Mesenteric fat pad (tissue), 1 donor: ENCODE data around the gene SIX3. TPM values are rescaled to one million over a fixed set of nuclear protein-coding genes. Genes with fewer than 3 reads are reported as not detected.

Source experiments
- DNase-seq: peaks from one replicate; pipeline ENCODE4 v3.0.0-alpha.2; 2020; ENCODE audit warnings: low spot score
- total RNA-seq: library from RNA; stranded (reverse); fragmentation: NEBNext Ultra II Directional; extraction: Animal tissue kit (Norgen Biotek cat#: 25700); gene quantifications from one replicate; pipeline ENCODE4 v1.2.1, GENCODE V29; 2021
- donor health status: DM: yes; HTN: yes; CAD: no.

The SIX3 gene
- total RNA-seq, 1 donor from 2014 or later, result not detected

DNA sequence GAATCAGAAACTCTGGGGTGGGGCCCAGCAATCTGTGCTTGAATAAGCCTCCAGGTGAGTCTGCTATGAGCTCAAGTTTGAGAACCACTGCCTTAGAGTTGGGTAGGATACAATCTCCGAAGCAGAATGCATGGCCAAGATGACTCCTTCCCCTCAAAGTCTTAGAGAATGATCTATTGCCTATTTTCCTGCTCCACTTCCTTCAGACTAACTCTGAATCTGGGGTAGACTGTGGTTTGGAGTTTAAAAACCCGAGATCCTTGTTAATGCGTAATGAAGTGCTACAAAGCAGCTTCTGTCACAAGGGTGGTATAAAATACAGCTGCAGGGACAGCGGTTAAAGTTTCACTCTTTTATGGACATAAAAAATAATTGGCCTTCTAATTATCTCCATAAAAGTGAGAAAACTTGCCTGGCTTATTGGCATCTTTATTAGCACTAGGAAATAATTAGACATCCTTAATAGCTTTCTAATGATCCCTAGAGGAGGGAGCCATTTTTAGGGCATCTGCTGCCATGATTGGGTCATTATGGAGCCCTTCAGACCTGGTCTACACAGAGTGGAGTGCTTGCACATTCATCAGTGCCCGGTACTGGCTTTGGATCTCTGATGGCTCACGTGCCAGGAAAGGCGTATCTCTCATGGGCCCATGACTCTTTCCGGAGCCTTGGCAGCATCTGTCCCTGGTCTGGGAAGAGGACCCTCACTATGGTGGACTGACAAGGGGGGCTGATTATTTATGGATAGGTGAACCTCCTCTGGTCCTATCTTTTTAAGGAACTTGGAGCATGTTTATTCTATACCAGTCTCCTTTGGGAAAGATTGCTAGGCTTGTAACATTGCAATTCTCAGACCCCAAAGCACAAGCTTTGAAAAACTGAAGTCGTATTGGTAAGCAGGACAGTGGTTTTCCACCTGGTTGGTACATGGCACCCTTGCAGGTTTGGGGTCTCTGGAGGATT, 39.5 kb downstream of the SIX3 start:
- no peak for DNase-seq

DNA sequence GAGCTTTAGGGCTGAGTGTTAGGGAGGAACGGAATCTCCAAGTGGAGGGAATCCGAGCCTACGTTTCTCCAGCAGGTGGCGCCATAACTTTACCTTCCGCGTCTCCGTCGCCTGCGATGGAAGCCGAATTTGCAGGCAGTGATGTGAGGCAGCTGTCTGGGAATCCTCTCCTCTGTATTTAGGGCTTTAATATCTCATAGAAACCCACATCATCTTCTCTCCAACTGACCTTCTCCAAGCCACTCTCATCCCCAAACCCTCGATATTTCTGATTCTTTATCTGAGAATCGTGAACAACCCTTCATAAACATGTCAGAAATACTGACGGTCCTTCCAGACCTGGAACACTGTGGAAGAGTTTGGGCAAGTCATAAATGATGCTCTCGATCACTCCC, 40.2 kb downstream of the SIX3 start:
- no peak for DNase-seq

DNA sequence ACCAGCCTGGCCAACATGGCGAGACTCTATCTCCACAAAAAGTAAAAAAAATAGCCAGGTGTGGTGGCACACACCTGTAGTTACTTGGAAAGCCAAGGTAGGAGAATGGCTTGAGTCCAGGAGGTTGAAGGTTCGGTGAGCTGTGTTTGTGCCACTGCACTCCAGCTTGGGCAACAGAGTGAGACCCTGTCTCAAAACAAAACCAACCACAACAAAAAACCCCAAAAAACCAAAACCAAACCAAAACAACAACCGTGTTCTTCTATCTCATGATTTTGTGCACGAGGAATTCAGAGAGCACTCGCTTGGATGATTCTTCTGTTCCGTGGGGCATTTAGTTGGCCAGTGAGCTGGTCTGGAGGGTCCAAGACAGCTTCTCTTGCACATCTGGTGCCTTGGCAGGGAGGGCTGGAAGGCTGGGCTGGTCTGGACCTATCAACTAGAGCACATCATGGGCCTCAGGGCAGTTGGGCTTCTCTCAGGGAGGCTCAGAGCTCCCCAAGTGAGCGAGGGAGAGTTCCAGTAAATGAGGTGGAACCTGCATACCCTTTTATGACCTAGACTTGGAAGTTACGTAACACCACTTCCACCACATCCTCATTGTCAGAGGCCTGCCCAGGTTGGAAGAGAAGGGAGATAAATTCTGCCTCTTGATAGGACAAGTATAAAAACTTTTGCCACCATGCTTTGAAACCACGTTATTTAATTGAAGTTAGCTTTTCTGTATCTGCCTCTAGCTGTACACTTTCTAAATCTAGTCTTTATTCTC, 42.5 kb downstream of the SIX3 start:
- DNase-seq, result no peak

DNA sequence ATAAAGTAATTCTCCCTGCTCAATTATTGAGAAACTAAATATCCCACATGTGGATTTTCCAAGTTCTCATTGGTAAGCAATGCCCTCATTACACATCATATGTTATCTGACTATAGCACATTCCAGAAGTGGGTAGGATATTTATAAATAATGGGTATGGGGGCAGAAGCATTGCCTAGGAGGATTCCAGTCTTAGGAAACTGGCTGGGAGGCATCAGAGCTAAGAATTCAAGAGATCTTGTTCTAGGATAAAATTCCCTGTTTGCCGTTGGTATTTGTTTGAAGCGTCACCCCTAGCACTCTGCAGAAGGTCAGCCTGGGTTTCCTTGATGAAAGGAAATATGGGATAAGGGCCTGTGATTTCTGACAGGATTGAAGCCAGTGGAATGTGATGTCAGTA, 47.7 kb downstream of the SIX3 start:
- DNase-seq, result no peak

DNA sequence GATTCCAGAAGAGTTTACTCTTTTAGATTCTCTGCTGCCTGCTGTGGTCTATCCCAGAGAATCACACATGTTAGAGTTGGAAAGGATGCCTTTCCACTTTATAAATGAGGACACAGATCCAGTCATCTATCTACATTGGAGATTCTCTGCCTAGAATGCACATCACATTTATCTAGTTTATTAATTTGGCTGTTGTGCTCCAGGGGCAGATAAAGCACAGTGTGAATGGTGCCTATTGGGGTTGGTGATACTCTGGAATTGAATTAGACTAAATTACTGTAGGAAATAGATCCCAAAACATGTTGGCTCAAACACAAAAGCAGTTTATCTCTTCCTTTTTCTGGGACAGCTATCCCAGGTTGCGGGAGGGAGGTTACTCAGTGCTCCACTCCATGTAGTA, 52.9 kb downstream of the SIX3 start:
- DNase-seq, result no peak

Other genes with a start within 250 kb of the SIX3 start
- gene SIX2, start 67.8 kb downstream of the SIX3 start, total RNA-seq, result 2.3 TPM